AG04449 (cell line): ENCODE results near the gene SLCO2A1.
A peak's percentile ranks its signal among the peaks of the same experiment; 100 is the strongest.

Experiments used
- CTCF ChIA-PET: fragments of 350-600 bp; formaldehyde crosslinking; extraction: SDS; loops from one replicate; lab custom pipeline; 2021; ENCODE audit warnings: antibody characterized with exemption; lab: Yijun Ruan, JAX
- POLR2A ChIA-PET: fragments of 400-600, 350-600 bp; formaldehyde crosslinking; extraction: SDS; loops from one replicate; lab custom pipeline; 2020; ENCODE audit warnings: antibody characterized with exemption, inconsistent platforms; lab: Yijun Ruan, JAX
- DNase-seq: peaks from one replicate; pipeline ENCODE4 v3.0.0-alpha.2; 2010; ENCODE audit warnings: low read depth, low spot score
- H3K4me3 ChIP-seq: 2 replicates; pipeline ENCODE4 v1.5.1; 2011; ENCODE audit warnings: low read depth, mild to moderate bottlenecking, control low read depth, low read length
- TF ChIP-seq, protein P1 (sequence below): IDR thresholded peaks from one replicate; pipeline ENCODE4 v1.5.1; 2011; ENCODE audit warnings: mild to moderate bottlenecking, moderate library complexity, low read length, control low read depth, inconsistent platforms; ENCODE audit not compliant: insufficient read depth; ENCODE audit errors: missing control alignments

SLCO2A1 gene

DNA sequence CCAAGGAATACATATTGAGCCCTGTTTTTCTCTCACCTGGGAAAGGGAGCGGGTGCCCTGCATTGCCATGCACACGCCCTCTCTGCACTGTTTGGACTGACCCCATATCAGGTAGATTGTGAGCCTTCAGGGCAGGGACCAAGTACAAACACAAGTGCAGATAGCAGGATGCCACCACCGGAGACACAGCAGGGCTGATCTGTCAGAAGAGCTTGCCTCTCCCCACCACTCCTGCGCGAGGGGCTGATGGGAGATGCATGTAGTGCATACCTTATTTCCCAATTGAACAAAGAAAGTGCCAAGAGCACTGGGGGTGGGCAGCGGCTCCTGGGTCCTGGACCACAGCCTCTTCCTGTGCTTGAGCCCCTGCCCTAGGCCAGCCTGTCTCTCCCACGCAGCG, 9.0 kb upstream of the SLCO2A1 start:
- no peak for DNase-seq
- TF ChIP-seq, protein P1, sequence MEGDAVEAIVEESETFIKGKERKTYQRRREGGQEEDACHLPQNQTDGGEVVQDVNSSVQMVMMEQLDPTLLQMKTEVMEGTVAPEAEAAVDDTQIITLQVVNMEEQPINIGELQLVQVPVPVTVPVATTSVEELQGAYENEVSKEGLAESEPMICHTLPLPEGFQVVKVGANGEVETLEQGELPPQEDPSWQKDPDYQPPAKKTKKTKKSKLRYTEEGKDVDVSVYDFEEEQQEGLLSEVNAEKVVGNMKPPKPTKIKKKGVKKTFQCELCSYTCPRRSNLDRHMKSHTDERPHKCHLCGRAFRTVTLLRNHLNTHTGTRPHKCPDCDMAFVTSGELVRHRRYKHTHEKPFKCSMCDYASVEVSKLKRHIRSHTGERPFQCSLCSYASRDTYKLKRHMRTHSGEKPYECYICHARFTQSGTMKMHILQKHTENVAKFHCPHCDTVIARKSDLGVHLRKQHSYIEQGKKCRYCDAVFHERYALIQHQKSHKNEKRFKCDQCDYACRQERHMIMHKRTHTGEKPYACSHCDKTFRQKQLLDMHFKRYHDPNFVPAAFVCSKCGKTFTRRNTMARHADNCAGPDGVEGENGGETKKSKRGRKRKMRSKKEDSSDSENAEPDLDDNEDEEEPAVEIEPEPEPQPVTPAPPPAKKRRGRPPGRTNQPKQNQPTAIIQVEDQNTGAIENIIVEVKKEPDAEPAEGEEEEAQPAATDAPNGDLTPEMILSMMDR = no peak
- H3K4me3 ChIP-seq = no peak overlapping the region
- POLR2A ChIA-PET = no interaction called here
- CTCF ChIA-PET = no interaction called here

DNA sequence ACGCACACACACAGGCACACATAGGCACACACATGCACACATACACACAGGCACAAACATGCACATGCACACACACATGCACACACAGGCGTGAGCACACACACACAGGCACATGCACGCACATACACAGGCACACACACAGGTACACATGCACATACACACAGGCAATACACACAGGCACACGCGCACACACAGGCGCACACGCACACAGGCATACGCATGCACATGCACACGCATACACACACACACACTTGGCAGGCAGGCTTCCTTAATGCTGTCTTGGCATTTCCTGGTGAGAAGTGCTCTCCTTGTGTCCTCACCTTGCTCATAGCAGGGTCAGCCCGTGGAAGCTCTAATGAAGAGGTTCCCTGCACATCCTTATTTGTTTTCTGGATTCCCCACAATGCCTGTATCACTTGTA, 8.4 kb upstream of the SLCO2A1 start:
- CTCF ChIA-PET = no interaction called here
- POLR2A ChIA-PET = no interaction called here
- DNase-seq = no peak
- H3K4me3 ChIP-seq = no peak overlapping the region
- TF ChIP-seq, protein P1 = no peak

DNA sequence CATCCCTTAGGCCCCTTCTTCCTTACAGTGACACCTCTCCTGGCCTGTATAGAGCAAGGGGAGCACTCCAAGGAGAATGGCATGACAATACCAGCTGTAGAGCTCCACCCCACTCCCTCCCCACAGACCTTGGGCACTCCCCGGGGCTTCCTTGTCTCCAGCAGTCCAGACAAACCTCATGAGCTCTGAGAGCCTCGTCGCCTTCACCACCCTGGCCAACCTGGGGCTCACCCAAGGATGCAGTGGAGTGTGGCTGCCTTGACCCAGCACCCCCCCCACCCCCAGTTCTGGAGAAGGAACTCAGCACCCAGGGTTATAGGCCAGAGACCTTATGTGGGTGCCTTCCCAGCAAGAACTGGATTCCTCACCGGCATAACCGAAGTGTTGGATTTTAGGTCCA, 7.4 kb upstream of the SLCO2A1 start:
- no peak for DNase-seq
- TF ChIP-seq, protein P1 = no peak
- ChIA-PET POLR2A (no interaction called here), CTCF (no interaction called here)
- H3K4me3 ChIP-seq = no peak overlapping the region

DNA sequence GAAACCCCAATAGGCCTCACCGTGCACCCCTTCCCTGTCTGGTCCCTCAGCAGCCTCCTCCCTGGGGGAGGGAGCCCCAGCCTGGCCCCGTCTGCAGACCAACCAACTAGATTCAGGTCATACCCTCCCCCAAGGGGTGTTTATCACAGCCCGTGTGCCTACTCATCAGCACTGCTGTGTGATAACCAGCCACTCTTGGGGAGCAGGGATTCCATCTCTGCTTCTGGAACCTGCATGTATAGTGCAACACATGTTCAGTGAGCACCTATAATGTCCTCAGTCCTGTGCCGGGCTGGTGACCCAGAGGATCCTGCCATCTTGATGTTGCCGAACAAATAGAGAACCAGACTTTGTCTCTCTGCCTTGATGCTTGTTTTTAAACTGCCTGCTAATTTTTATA, 6.6 kb upstream of the SLCO2A1 start:
- POLR2A ChIA-PET = no interaction called here
- DNase-seq = no peak
- CTCF ChIA-PET = no interaction called here
- H3K4me3 ChIP-seq = no peak overlapping the region
- TF ChIP-seq, protein P1 = no peak

DNA sequence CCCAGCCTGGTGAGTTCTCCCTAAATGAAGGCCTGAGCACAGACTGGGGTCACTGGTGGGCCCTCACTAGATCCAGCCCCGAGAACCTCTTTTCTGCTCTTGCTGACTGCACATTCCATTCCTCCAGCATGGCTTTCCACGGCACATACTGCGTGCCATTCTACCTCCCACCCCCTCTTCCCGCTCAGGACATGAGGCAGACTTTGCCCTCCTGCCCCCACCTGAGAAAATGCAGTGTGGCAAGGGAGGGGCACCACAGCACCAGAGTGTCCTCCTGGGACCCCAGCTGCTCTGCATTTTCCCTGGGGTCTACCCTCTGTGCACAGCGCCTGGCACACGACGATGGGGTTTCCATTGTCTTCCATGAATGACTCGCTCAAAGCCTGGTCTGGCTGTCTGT, 6.1 kb upstream of the SLCO2A1 start:
- ChIA-PET POLR2A (no interaction called here), CTCF (no interaction called here)
- TF ChIP-seq, protein P1 = no peak

DNA sequence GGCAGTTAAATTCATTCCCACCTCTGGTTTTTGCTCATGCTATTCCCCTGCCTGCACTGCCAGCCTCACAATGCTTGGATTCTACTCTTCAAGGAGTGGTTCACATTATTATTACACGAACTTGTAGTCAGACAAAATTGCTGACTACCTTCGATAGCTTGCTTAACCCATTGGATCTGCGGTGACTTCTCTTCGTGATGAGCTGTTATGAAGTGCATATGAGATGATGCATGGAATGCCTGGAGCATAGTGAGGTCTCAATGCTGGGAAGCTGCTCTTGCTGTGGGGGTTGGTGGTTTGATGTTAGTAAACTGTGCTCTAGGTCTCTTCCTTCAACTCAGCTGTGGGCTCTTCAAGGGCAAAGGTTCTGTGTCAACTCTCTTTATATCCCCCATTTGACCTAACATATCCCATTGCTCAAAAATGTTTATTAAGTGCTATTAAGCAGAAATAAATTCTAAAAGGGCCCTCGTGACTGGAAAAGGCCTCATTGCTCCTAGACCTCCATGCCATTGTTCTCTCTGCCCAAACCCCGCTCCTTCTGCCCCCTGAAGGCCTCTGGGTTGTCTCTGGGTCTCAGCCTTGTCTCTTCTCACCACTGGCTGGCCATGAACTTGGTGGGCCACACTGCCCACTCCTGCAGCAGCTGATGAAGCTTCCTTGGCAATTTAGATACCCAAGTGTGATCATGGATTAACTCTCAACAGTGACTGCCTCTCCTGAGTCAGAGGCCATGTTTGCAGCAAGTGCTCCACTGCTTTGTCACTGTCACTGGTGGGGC, 4.5 kb upstream of the SLCO2A1 start:
- no peak overlapping the region for H3K4me3 ChIP-seq
- TF ChIP-seq, protein P1 = no peak
- POLR2A ChIA-PET = no interaction called here
- DNase-seq = peak; percentile 33
- CTCF ChIA-PET = interaction anchor here (0.9 kb wide), 1 partner anchor 104 kb away, joined by 4 read pairs; no protein-coding TSS in a partner anchor

More for the DNA sequence above, 6.1 kb upstream of the SLCO2A1 start:
- no peak for DNase-seq
- no peak overlapping the region for H3K4me3 ChIP-seq
